HFFc6 (cell line): ENCODE measurements around the gene FLAD1. TPM values are rescaled to one million over a fixed set of nuclear protein-coding genes. Genes with fewer than 3 reads are reported as not detected.

ENCODE experiments used
- DNase-seq: peaks from one replicate; pipeline ENCODE4 v3.0.0-alpha.2; 2018
- H3K27ac Mint-ChIP-seq: 2 replicates; pipeline ENCODE4 v1.8.0; 2020; ENCODE audit warnings: mild to moderate bottlenecking, mixed read lengths
- H3K27me3 Mint-ChIP-seq: 2 replicates; pipeline ENCODE4 v1.8.0; 2021; ENCODE audit warnings: mild to moderate bottlenecking, moderate library complexity, mixed read lengths; ENCODE audit not compliant: insufficient read depth
- H3K36me3 Mint-ChIP-seq: 2 replicates; pipeline ENCODE4 v1.8.0; 2021; ENCODE audit warnings: low read depth, mixed read lengths
- H3K4me1 Mint-ChIP-seq: 2 replicates; pipeline ENCODE4 v1.8.0; 2020; ENCODE audit warnings: low read depth, mixed read lengths
- H3K4me3 Mint-ChIP-seq: 2 replicates; pipeline ENCODE4 v1.8.0; 2020; ENCODE audit warnings: mild to moderate bottlenecking, moderate library complexity, mixed read lengths
- H3K9me3 Mint-ChIP-seq: 2 replicates; pipeline ENCODE4 v1.8.0; 2020; ENCODE audit warnings: mild to moderate bottlenecking, mixed read lengths
- total RNA-seq, 6 experiments: library from RNA; stranded (reverse); fragmentation: NEBNext Ultra II Directional; extraction: Animal tissue kit (Norgen Biotek cat#: 25700); gene quantifications; 2 replicates in 1 of 6; 3 replicates in 5 of 6; pipeline ENCODE4 v1.2.3, GENCODE V29; 2021
- TF ChIP-seq, protein P1 (sequence below): fragments of 200-600 bp; sonication (generic); IDR thresholded peaks from 2 replicates; pipeline ENCODE4 v1.5.0; 2021; ENCODE audit warnings: antibody characterized with exemption, mild to moderate bottlenecking

Gene FLAD1
- total RNA-seq, 6 experiments from 2014 or later: 25.1 to 35.3 (median 29.6) TPM

GRCh38 chr1:154945962-154946850 is 36.9 kb upstream of the FLAD1 start:
- no peaks in the 10 kb centered on the region for H3K36me3 Mint-ChIP-seq
- TF ChIP-seq, protein P1, sequence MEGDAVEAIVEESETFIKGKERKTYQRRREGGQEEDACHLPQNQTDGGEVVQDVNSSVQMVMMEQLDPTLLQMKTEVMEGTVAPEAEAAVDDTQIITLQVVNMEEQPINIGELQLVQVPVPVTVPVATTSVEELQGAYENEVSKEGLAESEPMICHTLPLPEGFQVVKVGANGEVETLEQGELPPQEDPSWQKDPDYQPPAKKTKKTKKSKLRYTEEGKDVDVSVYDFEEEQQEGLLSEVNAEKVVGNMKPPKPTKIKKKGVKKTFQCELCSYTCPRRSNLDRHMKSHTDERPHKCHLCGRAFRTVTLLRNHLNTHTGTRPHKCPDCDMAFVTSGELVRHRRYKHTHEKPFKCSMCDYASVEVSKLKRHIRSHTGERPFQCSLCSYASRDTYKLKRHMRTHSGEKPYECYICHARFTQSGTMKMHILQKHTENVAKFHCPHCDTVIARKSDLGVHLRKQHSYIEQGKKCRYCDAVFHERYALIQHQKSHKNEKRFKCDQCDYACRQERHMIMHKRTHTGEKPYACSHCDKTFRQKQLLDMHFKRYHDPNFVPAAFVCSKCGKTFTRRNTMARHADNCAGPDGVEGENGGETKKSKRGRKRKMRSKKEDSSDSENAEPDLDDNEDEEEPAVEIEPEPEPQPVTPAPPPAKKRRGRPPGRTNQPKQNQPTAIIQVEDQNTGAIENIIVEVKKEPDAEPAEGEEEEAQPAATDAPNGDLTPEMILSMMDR: no peak

GRCh38 chr1:154948079-154948478 is 35.1 kb upstream of the FLAD1 start:
- Mint-ChIP-seq H3K9me3 (no peaks in the 10 kb centered on the region), H3K27me3 (peaks cover 3% of the 10 kb centered on the region; the same call in 1 of the 2 replicates), H3K4me3 (no peak overlapping the region), H3K4me1 (no peaks in the 10 kb centered on the region), H3K36me3 (no peaks in the 10 kb centered on the region), H3K27ac (no peak overlapping the region)
- no peak for DNase-seq
- TF ChIP-seq, protein P1: no peak

More at GRCh38 chr1:154945962-154946850, 36.9 kb upstream of the FLAD1 start:
- H3K9me3 Mint-ChIP-seq: no peaks in the 10 kb centered on the region
- H3K27me3 Mint-ChIP-seq: peaks cover 3% of the 10 kb centered on the region; the same call in 1 of the 2 replicates
- no peak overlapping the region for H3K27ac Mint-ChIP-seq
- DNase-seq: no peak
- H3K4me1 Mint-ChIP-seq: no peaks in the 10 kb centered on the region
- no peak overlapping the region for H3K4me3 Mint-ChIP-seq

DNA sequence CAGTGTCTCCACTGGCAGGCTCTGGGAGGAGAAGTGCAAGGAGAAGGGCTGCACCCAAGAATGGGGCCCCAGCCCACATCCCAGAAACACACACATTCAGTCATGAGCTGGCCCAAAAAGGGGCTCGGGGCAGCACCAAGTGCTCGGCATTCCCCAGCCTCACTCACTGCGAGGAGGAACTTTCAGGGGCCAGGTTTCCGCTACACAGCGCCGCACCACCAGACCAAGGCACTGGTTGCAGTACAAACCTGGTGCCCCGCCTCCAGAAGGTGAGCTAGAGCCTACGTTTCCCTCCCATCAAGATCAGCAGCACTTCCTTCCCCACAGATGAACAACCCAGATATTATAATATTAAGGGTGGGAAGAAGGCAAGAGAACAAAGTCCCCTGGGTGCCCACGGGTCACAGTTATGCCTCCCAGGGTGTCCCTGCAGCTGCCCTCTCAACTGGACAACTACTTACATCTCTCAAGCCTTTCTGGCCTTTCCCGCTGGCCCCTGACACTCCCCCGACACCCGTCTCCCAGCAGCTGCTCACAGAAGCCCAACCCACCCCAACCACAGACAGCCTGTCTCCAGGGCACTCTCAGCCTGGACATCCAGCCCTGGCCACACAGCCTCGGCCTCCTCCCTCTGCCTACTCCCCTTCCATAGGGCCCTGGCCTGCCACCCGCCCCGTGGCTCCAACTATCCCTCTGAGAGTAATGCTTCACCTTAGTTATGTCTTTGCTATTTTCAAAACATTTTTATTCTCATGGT is 31.1 kb upstream of the FLAD1 start:
- Mint-ChIP-seq H3K36me3 (no peaks in the 10 kb centered on the region), H3K9me3 (no peaks in the 10 kb centered on the region), H3K4me1 (peaks cover 25% of the 10 kb centered on the region), H3K4me3 (no peak overlapping the region), H3K27me3 (peaks cover 7% of the 10 kb centered on the region), H3K27ac (no peak overlapping the region)
- no peak for DNase-seq
- TF ChIP-seq, protein P1: no peak

- H3K9me3 Mint-ChIP-seq: no peaks in the 10 kb centered on the region
- DNase-seq: no peak
- H3K4me3 Mint-ChIP-seq: no peak overlapping the region
- no peak overlapping the region for H3K27ac Mint-ChIP-seq
- H3K27me3 Mint-ChIP-seq: peaks cover 4% of the 10 kb centered on the region
- H3K36me3 Mint-ChIP-seq: no peaks in the 10 kb centered on the region
- peaks cover 31% of the 10 kb centered on the region for H3K4me1 Mint-ChIP-seq
- TF ChIP-seq, protein P1: no peak
Measured at GRCh38 chr1:154952664-154953063, 30.5 kb upstream of the FLAD1 start.

DNA sequence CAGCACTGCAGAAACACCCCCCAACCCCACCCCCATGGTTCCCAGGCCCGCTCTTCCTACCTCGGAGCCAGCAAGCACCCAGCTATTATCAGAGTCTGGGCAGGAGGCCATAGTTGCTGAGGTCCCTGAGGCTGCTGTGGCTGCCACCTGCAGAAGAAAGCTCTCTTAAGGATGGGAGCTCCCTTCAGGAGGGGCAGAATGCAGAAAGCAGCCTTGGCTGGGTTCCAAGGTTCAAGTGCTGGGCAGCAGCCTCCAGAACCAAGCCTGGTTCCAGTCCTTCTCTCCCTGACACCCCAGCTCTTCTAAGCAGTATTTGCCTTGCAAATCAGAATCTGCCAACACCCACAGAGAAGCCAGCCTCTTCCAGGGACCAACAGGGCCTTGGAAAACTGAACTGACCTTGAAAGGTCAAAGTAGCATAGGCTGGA is 29.5 kb upstream of the FLAD1 start:
- TF ChIP-seq, protein P1: no peak
- Mint-ChIP-seq H3K4me3 (no peak overlapping the region), H3K4me1 (peaks cover 32% of the 10 kb centered on the region), H3K27ac (no peak overlapping the region), H3K27me3 (peaks cover 4% of the 10 kb centered on the region), H3K9me3 (no peaks in the 10 kb centered on the region), H3K36me3 (no peaks in the 10 kb centered on the region)
- DNase-seq: no peak
